Cardiac fibroblast (primary cell): ENCODE measurements around the gene SLC39A1.
A peak's percentile ranks its signal among the peaks of the same experiment; 100 is the strongest.

ENCODE experiments used
- DNase-seq, 2 donors: peaks; one replicate each; pipeline versions ENCODE4 v3.0.0 to v3.0.0-alpha.2; 2010; ENCODE audit warnings: low read depth in 2 of 2
- H3K4me3 ChIP-seq, 2 donors: replicated peaks in 1 of 2; 1 replicate in 1 of 2; 2 replicates in 1 of 2; pipeline ENCODE4 v1.5.1; 2011; ENCODE audit warnings: low read depth in 2 of 2, low read length in 2 of 2, mild to moderate bottlenecking in 2 of 2, moderate library complexity in 1 of 2
- TF ChIP-seq, protein P1 (sequence below): IDR thresholded peaks from one replicate; pipeline ENCODE4 v1.5.1; 2011; ENCODE audit warnings: low read depth, mild to moderate bottlenecking, low read length, inconsistent platforms

Gene SLC39A1

DNA sequence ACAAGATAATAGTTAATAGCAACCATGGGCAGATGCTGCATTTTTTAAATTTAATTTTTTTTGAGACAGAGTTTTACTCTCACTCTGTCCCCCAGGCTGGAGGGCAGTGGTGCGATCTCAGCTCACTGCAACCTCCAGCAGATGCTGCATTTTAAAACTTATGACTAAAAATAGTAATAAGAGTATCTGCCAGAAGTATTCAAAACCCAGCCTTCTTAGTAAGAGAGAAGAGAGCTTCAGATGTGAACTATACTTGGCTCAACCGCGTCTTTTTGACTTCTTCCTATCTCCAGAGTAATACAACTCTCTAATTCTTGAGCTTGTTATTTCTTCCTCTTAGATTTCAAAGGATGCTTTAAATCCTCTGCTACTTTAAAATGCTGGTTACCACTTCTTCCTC, 31.9 kb upstream of the SLC39A1 start:
- TF ChIP-seq, protein P1, sequence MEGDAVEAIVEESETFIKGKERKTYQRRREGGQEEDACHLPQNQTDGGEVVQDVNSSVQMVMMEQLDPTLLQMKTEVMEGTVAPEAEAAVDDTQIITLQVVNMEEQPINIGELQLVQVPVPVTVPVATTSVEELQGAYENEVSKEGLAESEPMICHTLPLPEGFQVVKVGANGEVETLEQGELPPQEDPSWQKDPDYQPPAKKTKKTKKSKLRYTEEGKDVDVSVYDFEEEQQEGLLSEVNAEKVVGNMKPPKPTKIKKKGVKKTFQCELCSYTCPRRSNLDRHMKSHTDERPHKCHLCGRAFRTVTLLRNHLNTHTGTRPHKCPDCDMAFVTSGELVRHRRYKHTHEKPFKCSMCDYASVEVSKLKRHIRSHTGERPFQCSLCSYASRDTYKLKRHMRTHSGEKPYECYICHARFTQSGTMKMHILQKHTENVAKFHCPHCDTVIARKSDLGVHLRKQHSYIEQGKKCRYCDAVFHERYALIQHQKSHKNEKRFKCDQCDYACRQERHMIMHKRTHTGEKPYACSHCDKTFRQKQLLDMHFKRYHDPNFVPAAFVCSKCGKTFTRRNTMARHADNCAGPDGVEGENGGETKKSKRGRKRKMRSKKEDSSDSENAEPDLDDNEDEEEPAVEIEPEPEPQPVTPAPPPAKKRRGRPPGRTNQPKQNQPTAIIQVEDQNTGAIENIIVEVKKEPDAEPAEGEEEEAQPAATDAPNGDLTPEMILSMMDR = no peak
- no peak for DNase-seq
- no peak overlapping the region for H3K4me3 ChIP-seq

- TF ChIP-seq, protein P1 = no peak
- no peak for DNase-seq
- H3K4me3 ChIP-seq = peak overlapping the region; percentile 79 to 93
Measured at GRCh38 chr1:153991806-153992205, 28.5 kb upstream of the SLC39A1 start.

GRCh38 chr1:153991151-153991630, 27.9 kb upstream of the SLC39A1 start:
- H3K4me3 ChIP-seq = peak overlapping the region; percentile 79 to 93
- TF ChIP-seq, protein P1 = no peak
- DNase-seq = peak in 1 of 2 donors; percentile 45

- H3K4me3 ChIP-seq = peak within 1 kb of the TSS; percentile 79 to 93
- TF ChIP-seq, protein P1 = no peak
- DNase-seq = peak; percentile 99
Measured at GRCh38 chr1:153990468-153991150, 27.3 kb upstream of the SLC39A1 start, which contains the start of gene RPS27. Gene RPS27 (plus strand): TSS chr1:153990762. CDS start chr1:153990797, 35 bp downstream.

DNA sequence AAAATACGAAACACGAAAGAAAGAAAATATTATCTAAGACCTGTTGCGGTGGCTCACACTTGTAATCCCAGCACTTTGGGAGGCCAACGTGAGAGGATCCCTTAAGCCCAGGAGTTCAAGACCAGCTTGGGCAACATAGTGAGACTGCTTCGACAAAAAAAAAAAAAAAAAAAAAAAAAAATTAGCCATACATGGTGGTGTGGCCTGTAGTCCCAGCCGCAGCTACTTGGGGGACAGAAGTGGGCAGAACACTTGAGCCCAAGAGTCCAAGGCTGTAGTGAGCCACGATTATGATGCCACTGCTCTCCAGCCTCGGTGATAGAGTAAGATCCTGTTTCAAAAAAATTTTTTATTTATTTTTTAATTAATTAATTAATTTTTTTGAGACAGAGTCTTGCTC, 24.3 kb upstream of the SLC39A1 start:
- TF ChIP-seq, protein P1 = no peak
- no peak overlapping the region for H3K4me3 ChIP-seq
- no peak for DNase-seq

DNA sequence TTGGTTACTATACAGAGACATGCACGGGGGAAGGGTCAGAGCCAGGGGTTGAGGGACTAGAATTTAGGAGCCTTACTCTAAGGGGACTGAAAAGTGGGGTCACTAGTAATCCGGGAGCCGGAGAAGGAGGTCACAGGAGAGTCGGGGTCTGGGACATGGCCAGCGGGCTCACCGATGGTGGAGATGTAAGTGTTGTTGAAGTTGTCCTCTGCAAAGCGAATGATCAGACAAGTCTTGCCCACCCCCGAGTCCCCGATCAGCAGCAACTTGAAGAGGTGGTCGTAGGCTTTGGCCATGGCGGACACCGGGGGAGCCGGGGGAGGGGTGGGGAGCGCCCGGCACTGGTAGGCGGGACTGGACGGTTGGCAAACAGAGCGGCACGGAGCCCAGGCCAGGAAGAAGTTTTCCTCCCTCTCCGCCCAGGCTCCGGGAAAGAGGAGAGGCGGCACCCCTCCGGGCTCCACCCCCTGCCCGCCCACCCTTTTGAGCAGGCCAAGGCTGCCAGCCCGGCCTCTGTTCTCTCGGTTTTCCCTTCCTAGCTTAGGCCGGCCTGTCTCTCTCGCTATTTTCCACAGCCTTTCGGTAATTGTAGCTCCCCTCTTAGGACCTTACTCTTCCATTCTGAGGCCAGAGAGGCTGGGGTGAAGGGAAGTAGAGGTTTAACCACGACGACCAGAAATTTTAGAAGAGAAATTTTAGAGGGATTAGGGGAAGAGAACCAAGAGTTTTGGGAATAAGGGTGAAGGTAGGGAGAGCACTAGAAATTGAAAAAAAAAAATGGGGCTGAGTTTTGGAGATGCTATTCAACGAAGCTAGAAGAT, 22.8 kb upstream of the SLC39A1 start, which contains the start of gene RAB13:
TSS of gene RAB13 (minus strand) at position 399 of the 821 bp plus-strand sequence. CDS start at position 296, 103 bp downstream.
- peak; percentile 87 to 92 for DNase-seq
- H3K4me3 ChIP-seq = peak within 1 kb of the TSS; percentile 72 to 89

More for the DNA sequence above, 22.8 kb upstream of the SLC39A1 start, which contains the start of gene RAB13:
- TF ChIP-seq, protein P1 = no peak
